GM18498 (cell line): ENCODE measurements around the gene CBFA2T3.

Source experiments
- ATAC-seq: cut with Tn5 transposase; IDR thresholded peaks from one replicate; pipeline ENCODE4 v1.9.1; 2021; ENCODE audit warnings: mild to moderate bottlenecking, moderate library complexity; ENCODE audit not compliant: unreplicated experiment

The CBFA2T3 gene

DNA sequence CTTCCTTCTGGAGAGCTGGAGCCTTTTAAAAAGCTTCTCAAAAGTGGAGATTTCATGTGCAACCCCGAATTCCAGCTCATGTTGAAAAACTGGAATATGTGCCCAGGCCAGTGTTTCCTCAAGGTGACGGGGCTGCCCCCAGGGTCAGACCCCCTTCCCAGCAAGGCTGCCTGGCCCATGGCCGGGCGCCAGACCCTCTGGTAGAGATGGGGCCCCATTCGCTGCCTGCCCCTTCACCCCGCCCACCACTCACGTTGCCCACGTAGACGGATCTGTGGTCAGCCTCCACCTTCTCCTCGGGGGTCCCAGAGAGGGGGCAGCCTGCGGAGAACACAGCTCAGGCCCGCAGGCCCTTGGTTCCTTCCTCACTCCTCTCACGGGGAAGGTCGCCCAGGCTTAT lies 111.7 kb downstream of the CBFA2T3 start:
- no peak for ATAC-seq

DNA sequence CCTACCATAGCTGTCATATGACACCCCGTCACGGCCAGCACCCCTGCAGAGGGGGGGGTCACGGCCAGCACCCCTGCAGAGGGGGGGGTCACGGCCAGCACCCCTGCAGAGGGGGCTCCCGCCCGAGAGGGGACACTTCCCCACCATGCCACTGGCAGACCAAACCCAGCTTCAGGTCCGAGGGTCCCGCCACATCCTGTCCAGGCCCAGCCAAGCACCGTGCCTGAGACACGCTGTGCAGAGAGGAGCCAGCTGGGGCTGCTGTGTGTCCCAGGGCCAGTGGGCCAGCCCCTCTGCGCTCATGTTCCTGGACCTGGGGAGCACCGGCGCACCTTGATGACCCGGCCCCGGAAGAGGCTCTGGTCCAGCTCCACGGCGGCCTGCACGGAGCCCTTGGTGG lies 112.5 kb downstream of the CBFA2T3 start:
- no peak for ATAC-seq

GRCh38 chr16:88864099-88864498 lies 112.9 kb downstream of the CBFA2T3 start:
- no peak for ATAC-seq

GRCh38 chr16:88863426-88863825 lies 113.6 kb downstream of the CBFA2T3 start:
- no peak for ATAC-seq

- no peak for ATAC-seq
These were observed 114.0 kb downstream of the CBFA2T3 start for GRCh38 chr16:88862968-88863367.

- ATAC-seq: no peak
These were observed 115.6 kb downstream of the CBFA2T3 start for GRCh38 chr16:88861359-88861758.

- no peak for ATAC-seq
These were observed 117.5 kb downstream of the CBFA2T3 start for GRCh38 chr16:88859381-88860091.

- ATAC-seq: peak; percentile 43
These were observed 119.2 kb downstream of the CBFA2T3 start for GRCh38 chr16:88857728-88858339.

- peak; percentile 83 for ATAC-seq
These were observed 119.9 kb downstream of the CBFA2T3 start, which contains the start of the genes GALNS and TRAPPC2L for GRCh38 chr16:88856828-88857727. TSS of gene GALNS (minus strand) at chr16:88856947. CDS start at chr16:88856877, 70 bp downstream. TSS of gene TRAPPC2L (plus strand) at chr16:88857127. CDS start at chr16:88857151, 24 bp downstream.

GRCh38 chr16:88856122-88856827 lies 120.7 kb downstream of the CBFA2T3 start:
- ATAC-seq: no peak

GRCh38 chr16:88855736-88856121 lies 121.3 kb downstream of the CBFA2T3 start:
- no peak for ATAC-seq

DNA sequence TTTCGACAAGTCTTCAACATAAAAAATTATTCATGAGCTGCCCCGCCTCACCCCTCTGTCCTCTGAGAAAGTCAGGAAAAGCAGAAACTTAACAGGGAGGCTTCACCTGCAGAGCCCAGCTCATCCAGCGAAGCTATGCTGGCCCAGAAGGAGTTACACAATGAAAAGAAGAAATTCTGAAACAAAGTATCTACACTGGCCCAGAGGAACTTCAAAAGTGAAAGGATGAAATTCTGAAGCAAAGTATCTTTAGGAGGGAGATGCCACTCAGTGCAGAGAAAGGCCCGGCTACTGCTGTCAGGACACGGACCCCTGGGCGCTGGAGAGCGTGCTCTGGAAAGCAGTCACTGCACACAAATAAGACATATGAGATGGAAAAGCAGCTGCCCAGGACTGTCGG lies 121.8 kb downstream of the CBFA2T3 start:
- ATAC-seq: no peak

DNA sequence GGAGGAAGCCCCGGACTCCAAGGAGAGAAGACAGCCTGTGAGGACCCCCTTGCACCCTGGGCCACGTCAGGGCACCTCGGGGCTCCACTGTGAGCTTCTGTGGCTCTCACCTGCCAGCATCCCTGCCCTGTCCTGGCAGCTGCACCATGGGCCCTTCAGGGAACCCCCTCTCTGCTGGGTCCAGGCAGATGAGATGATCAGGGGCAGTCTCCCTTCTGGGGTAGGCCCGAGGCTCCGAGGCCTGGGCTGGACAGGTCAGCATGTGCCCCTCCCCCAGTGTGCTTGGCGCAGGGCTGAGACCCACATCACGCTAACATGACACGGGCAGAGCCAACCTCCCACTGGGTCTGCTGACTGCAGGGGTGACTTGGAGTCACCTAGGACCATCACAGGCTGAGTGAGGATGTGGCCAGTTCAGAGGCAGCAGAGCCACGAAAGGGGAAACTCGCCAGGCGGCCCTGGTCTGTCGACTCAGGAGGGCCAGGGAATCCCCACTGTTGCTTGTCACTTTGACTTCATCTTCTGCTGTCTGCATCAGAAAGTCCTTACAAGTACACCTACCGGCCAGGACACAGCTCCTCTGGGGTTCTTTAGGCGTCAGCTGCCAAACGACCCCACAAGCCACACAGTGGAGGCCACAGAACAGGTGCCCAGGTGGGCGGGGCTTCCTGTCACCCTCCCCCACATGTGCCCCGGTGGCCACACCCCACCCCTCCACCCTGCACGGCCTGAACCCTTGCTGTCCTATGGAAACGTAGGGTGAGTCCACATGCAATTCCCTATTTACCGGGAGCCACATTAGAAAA lies 122.5 kb downstream of the CBFA2T3 start:
- no peak for ATAC-seq

DNA sequence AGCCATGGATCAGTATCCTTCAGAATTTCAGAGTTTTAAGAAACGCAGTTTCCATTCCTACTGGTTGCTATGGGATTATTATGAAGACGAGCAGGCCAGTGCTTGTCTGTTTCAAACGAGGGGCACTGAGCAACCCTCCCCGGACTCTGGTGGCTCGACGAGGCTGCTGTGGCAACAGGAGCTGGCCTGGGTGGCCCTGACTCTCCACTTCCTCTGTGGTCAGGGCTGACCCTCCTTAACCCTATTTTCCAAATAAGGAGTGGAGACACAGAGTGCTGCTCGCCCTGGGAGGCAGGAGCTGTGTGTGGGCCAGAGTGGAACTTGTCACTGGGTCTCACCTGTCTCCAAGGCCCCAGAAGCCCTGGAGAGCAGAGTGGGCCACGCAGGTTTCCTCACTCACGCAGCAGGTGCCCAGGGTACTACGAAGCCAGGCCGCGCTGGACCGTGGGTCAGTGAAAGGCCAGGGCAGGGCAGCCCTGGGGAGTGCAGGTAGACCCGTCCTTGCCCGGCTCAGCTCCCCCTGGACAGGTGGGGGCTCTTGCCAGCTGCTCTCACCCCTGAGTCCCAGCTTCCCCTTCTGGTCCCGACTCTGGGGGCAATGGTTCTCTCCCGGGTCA lies 123.6 kb downstream of the CBFA2T3 start:
- ATAC-seq: no peak

- ATAC-seq: no peak
These were observed 125.4 kb downstream of the CBFA2T3 start for GRCh38 chr16:88851616-88852015.

- ATAC-seq: no peak
These were observed 126.3 kb downstream of the CBFA2T3 start for GRCh38 chr16:88850531-88851199.

DNA sequence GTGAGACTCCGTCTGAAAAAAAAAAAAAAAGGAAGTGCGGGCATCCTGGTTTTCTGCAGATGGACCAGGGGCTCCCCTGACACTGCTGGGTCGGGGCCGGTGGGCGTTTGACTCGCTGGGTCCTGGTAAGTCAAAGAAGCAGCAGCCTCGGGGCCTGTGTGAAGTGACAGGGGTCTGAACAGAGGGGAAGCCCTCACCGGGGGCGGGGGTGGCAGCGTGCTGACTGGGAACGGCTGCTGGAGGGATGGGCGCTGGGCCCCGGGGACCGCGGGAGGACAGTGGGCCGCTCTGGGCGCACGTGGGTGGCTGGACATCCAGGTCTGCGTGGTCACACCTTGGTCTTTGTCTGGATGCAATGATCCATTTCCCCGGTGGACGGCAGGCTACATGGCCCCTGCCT lies 128.4 kb downstream of the CBFA2T3 start:
- ATAC-seq: no peak

- no peak for ATAC-seq
These were observed 129.4 kb downstream of the CBFA2T3 start for GRCh38 chr16:88847654-88848053.

- ATAC-seq: no peak
These were observed 130.9 kb downstream of the CBFA2T3 start for GRCh38 chr16:88846088-88846487.
